KMS-11 (cell line): ENCODE data around the gene KCNH8.

ENCODE experiments used
- H2AFZ ChIP-seq: fragments of 200-600 bp; sonication (generic); 2 replicates; pipeline ENCODE4 v1.6.1; 2016; ENCODE audit warnings: antibody characterized with exemption, mixed run types, low read depth
- H3K27ac ChIP-seq: fragments of 200-600 bp; sonication (generic); 2 replicates; pipeline ENCODE4 v1.6.1; 2016; ENCODE audit warnings: mild to moderate bottlenecking, mixed run types
- H3K27me3 ChIP-seq: fragments of 200-600 bp; sonication (generic); 2 replicates; pipeline ENCODE4 v1.6.1; 2017; ENCODE audit warnings: mild to moderate bottlenecking, low read depth, mixed run types, moderate library complexity; ENCODE audit not compliant: insufficient read depth
- H3K36me3 ChIP-seq: fragments of 200-600 bp; sonication (generic); 2 replicates; pipeline ENCODE4 v1.6.1; 2017; ENCODE audit warnings: mild to moderate bottlenecking, mixed run types; ENCODE audit not compliant: insufficient read depth
- H3K4me1 ChIP-seq: fragments of 200-600 bp; sonication (generic); 2 replicates; pipeline ENCODE4 v1.6.1; 2016; ENCODE audit warnings: mild to moderate bottlenecking, low read depth, mixed run types; ENCODE audit not compliant: poor library complexity, severe bottlenecking
- H3K4me2 ChIP-seq: fragments of 200-600 bp; sonication (generic); 2 replicates; pipeline ENCODE4 v1.7.0; 2016; ENCODE audit warnings: mild to moderate bottlenecking, mixed run types
- H3K4me3 ChIP-seq: fragments of 200-600 bp; sonication (generic); IDR thresholded peaks from 2 replicates; pipeline ENCODE4 v1.6.1; 2017; ENCODE audit warnings: low read depth, low read length, mixed read lengths; ENCODE audit not compliant: insufficient read depth
- H3K79me2 ChIP-seq: fragments of 200-600 bp; sonication (generic); 2 replicates; pipeline ENCODE4 v1.6.1; 2016; ENCODE audit warnings: low read depth, mixed run types; ENCODE audit not compliant: insufficient read depth
- H3K9ac ChIP-seq: fragments of 200-600 bp; sonication (generic); 2 replicates; pipeline ENCODE4 v1.6.1; 2016; ENCODE audit warnings: mild to moderate bottlenecking, mixed run types
- H4K20me1 ChIP-seq: fragments of 200-600 bp; sonication (generic); 2 replicates; pipeline ENCODE4 v1.6.1; 2016; ENCODE audit warnings: mild to moderate bottlenecking, mixed run types; ENCODE audit not compliant: insufficient read depth
- TF ChIP-seq, protein P1 (sequence below): fragments of 200-600 bp; sonication (generic); conservative IDR thresholded peaks from 2 replicates; pipeline ENCODE4 v1.6.1; 2017; ENCODE audit warnings: low read depth, mild to moderate bottlenecking, antibody characterized with exemption, low read length, moderate library complexity, mixed read lengths

The KCNH8 gene

DNA sequence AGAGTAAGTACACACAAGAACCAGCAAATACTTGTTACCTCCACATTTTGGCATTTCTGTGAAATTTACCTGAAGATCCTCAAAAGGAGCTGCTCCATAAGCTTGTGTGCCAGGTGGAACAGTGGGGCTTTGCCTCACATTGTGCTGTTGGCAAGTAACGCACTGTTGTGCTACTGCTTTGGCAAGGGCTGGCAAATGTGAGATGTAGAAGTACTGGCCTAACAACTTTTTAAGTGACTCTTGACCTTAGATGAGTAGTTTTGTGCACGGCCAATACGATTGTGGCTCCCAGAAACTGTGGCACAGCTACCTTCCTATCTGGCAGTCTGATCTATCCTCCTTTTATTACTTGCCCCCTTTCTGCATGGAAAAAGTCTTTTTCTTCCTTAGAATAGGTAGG is 337.0 kb downstream of the KCNH8 start:
- TF ChIP-seq, protein P1, sequence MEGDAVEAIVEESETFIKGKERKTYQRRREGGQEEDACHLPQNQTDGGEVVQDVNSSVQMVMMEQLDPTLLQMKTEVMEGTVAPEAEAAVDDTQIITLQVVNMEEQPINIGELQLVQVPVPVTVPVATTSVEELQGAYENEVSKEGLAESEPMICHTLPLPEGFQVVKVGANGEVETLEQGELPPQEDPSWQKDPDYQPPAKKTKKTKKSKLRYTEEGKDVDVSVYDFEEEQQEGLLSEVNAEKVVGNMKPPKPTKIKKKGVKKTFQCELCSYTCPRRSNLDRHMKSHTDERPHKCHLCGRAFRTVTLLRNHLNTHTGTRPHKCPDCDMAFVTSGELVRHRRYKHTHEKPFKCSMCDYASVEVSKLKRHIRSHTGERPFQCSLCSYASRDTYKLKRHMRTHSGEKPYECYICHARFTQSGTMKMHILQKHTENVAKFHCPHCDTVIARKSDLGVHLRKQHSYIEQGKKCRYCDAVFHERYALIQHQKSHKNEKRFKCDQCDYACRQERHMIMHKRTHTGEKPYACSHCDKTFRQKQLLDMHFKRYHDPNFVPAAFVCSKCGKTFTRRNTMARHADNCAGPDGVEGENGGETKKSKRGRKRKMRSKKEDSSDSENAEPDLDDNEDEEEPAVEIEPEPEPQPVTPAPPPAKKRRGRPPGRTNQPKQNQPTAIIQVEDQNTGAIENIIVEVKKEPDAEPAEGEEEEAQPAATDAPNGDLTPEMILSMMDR, result no peak
- no peak overlapping the region for H3K4me2 ChIP-seq
- H3K36me3 ChIP-seq, result no peaks in the 10 kb centered on the region
- no peaks in the 10 kb centered on the region for H4K20me1 ChIP-seq
- H3K9ac ChIP-seq, result no peak overlapping the region
- H3K27me3 ChIP-seq, result no peaks in the 10 kb centered on the region
- no peaks in the 10 kb centered on the region for H3K4me1 ChIP-seq
- no peak overlapping the region for H3K4me3 ChIP-seq
- H3K27ac ChIP-seq, result no peak overlapping the region
- no peaks in the 10 kb centered on the region for H3K79me2 ChIP-seq
- H2AFZ ChIP-seq, result no peak overlapping the region

- no peaks in the 10 kb centered on the region for H3K4me1 ChIP-seq
- no peaks in the 10 kb centered on the region for H3K79me2 ChIP-seq
- H3K4me3 ChIP-seq, result no peak overlapping the region
- TF ChIP-seq, protein P1, result no peak
- H3K4me2 ChIP-seq, result no peak overlapping the region
- H3K27me3 ChIP-seq, result no peaks in the 10 kb centered on the region
- no peaks in the 10 kb centered on the region for H3K36me3 ChIP-seq
- no peak overlapping the region for H2AFZ ChIP-seq
- no peak overlapping the region for H3K9ac ChIP-seq
- no peaks in the 10 kb centered on the region for H4K20me1 ChIP-seq
- no peak overlapping the region for H3K27ac ChIP-seq
Measured at GRCh38 chr3:19487386-19487785, 339.1 kb downstream of the KCNH8 start.

DNA sequence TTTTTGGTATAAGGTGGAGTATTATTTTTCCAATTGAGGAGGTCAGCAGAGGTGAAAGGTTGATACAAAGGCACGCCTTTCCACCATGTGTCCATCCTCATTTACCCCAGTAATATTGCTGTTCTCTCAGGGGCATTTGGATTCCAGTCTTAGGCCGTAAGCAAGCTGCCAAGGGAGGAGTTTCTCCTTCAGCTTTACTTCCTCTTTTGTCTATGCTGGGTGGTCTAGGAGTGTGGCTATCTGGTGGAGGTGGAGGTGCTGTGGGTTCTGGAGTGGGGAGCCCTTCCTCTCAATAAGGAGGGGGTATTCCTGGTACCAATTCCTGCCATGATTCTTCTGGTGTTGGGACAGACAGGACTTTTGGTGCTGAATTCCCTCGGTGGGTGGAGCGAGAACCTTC is 340.6 kb downstream of the KCNH8 start:
- H3K36me3 ChIP-seq, result no peaks in the 10 kb centered on the region
- no peaks in the 10 kb centered on the region for H3K27me3 ChIP-seq
- H3K79me2 ChIP-seq, result no peaks in the 10 kb centered on the region
- no peaks in the 10 kb centered on the region for H3K4me1 ChIP-seq
- no peak overlapping the region for H3K4me3 ChIP-seq
- H3K9ac ChIP-seq, result no peak overlapping the region
- TF ChIP-seq, protein P1, result no peak
- no peak overlapping the region for H2AFZ ChIP-seq
- no peak overlapping the region for H3K4me2 ChIP-seq
- H3K27ac ChIP-seq, result no peak overlapping the region
- H4K20me1 ChIP-seq, result no peaks in the 10 kb centered on the region

GRCh38 chr3:19489936-19490335 is 341.6 kb downstream of the KCNH8 start:
- no peak overlapping the region for H3K4me2 ChIP-seq
- H3K79me2 ChIP-seq, result no peaks in the 10 kb centered on the region
- H3K9ac ChIP-seq, result no peak overlapping the region
- H3K27ac ChIP-seq, result no peak overlapping the region
- no peaks in the 10 kb centered on the region for H3K36me3 ChIP-seq
- H3K27me3 ChIP-seq, result no peaks in the 10 kb centered on the region
- no peak overlapping the region for H2AFZ ChIP-seq
- H4K20me1 ChIP-seq, result no peaks in the 10 kb centered on the region
- no peak overlapping the region for H3K4me3 ChIP-seq
- TF ChIP-seq, protein P1, result no peak
- no peaks in the 10 kb centered on the region for H3K4me1 ChIP-seq

GRCh38 chr3:19506171-19506570 is 357.9 kb downstream of the KCNH8 start:
- Histone ChIP-seq H3K79me2 (no peaks in the 10 kb centered on the region), H2AFZ (peak overlapping the region; percentile 61; the same call in 1 of the 2 replicates), H3K4me1 (peaks cover 51% of the 10 kb centered on the region)

More at GRCh38 chr3:19506171-19506570, 357.9 kb downstream of the KCNH8 start:
- no peaks in the 10 kb centered on the region for H3K36me3 ChIP-seq
- H4K20me1 ChIP-seq, result no peaks in the 10 kb centered on the region
- no peak overlapping the region for H3K4me3 ChIP-seq
- TF ChIP-seq, protein P1, result no peak
- peak overlapping the region; percentile 50; the same call in 1 of the 2 replicates for H3K9ac ChIP-seq
- H3K27ac ChIP-seq, result peak overlapping the region; percentile 86
- H3K27me3 ChIP-seq, result no peaks in the 10 kb centered on the region
- H3K4me2 ChIP-seq, result peak overlapping the region; percentile 70
